Stimulated activated CD4-positive, alpha-beta T cell treated with anti-CD3 and anti-CD28 coated beads, Interleukin-15, amount 100 ng/mL, for 48 hours (primary cell): ENCODE results near the gene RAC3.

Source experiments
- DNase-seq, 2 donors: peaks; one replicate each; pipeline ENCODE4 v3.0.0-alpha.2; 2020; ENCODE audit warnings: low read depth in 2 of 2

Gene RAC3

DNA sequence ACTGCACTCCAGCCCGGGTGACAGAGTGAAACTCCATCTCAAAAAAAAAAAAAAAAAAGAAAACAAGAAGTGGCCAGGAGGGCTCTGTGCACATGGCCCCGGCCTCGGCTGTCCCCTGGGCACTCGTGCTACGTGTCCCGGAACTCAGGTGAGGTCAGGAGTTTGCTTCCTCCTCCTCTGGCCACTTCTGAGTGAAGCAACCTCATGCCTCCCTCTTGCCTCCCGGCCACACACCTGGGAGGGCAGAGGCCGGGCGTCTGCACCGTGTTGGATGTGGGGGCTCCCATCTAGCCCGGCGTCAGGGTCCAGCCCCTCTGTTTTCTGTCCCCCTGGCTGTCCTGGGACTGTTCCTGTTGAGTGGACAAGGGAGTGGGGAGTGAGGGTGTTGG lies 31.9 kb upstream of the RAC3 start:
- DNase-seq = no peak

GRCh38 chr17:81999976-82000802 lies 31.3 kb upstream of the RAC3 start:
- no peak for DNase-seq

- no peak for DNase-seq
Measured at GRCh38 chr17:82000803-82001570, 30.5 kb upstream of the RAC3 start.

- DNase-seq = no peak
Measured at GRCh38 chr17:82001571-82002056, 29.9 kb upstream of the RAC3 start.

DNA sequence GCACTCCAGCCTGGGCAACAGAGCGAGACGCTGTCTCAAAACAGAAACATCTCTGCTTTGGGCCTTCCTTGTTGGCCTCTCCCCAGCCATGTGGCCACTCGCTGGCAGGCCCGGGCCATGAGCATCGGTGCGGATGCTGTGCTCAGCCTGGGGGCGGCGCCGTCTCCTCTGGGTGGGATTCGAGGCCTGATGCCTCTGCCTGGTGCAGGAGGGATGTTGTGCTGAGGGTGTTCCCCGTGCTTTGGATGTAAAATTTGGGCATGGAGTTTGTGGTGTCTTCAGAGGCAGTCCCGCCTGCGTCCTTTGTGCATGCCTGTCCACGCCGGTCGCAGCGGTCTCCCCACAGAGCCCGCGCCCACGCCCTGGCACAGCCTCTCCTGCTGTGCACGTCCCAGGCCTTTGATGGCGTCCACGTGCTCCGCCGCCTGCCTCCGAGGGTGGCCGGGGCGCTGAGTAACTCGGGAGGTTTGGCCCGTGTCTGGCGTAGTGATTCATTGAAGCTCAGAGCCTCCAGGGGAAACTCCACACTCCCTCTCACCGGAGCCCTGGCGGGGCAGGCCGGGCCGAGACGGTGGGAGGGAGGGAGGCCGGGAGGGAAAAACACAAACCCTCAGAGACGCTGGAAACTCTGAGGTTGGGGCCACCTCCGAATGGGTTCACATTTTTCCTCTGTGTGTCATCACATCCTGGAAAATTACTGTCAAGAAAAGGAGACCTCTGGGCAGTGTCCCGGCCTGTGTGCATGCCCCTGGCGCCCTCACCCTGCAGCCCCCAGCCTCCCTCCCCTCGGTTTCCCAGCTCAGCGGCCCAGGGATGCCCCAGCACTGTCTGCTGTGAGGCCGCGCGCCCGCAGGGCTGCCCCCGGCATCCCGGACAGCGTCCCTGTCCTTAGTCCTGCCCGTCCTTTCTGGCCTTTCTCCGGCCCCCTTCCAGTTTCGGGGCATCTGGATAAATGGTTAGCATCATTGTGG lies 27.8 kb upstream of the RAC3 start:
- peak in 1 of 2 donors; percentile 36 for DNase-seq

DNA sequence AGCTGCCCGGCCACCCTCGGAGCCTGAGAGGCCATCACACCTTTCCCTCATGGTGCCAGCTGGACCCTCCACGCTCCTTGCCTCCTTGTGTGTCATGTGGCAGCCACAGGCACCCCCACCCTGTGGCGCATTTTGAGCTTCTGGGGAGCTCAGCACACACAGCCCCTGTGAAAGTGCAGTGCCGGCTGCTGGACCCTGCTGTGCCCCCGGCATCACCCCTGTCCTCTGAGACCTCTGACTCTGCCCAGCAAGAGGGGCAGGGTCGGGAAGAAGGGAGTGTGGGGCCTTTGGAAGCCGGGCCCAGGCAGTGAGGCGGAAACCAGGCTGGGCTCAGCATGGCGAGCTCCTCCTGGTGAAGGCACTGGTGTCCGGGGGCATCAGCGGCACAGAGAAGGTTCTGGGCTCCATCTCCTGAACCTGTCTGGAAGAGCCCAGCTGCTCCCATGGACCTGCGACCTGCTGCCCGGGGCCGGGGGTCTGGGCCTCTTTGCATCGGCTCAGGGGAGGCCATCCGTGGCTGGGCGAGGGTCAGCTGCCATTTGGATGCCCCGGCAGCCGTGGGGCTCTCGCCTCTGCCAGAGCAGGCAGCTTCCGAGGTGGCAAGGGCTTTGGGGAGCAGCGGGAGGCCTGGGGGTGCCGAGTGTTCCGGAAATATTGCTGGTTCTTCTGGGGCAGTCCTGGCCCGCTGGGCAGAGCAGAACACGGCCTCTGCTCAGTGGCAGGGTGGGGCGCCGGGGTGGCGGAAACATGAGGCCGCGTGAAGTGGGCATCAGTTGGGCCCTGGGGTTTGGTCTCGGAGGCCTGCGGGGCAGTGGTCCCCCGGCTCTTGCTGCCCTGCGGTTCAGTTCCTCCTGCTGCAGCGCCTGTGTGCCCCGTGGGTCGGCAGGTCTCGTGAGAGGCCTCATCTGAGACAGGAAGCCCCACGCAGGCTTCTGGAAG lies 26.7 kb upstream of the RAC3 start:
- no peak for DNase-seq

DNA sequence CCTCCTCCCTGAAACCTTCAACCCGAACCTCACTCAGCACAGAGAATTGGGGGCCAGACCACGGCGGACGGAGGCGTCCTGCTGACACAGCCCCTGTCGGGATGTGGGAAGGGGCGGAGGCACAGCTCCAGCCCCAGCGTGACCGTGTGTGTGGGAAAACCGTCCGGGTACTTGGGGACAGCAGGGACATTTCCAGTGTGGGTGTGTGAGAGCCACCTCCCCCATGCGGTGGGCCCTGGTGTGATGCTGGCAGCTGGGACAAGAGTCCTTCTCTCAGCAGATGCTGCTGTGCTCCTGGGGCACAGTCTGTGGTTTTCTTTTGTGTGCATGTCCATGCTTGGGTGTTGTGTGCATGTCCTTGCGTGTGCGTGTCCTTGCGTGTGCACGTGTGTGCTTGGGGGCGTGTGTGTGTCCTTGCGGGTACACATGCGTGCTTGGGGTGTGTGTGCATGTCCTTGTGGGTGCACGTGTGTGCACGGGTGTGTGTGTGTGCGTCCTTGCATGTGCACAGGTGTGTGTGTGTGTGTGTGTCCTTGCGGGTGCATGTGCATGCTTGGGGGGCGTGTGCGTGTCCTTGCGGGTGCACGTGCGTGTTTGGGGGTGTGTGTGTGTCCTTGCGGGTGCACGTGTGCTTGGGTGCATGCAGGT lies 25.7 kb upstream of the RAC3 start:
- DNase-seq = no peak

DNA sequence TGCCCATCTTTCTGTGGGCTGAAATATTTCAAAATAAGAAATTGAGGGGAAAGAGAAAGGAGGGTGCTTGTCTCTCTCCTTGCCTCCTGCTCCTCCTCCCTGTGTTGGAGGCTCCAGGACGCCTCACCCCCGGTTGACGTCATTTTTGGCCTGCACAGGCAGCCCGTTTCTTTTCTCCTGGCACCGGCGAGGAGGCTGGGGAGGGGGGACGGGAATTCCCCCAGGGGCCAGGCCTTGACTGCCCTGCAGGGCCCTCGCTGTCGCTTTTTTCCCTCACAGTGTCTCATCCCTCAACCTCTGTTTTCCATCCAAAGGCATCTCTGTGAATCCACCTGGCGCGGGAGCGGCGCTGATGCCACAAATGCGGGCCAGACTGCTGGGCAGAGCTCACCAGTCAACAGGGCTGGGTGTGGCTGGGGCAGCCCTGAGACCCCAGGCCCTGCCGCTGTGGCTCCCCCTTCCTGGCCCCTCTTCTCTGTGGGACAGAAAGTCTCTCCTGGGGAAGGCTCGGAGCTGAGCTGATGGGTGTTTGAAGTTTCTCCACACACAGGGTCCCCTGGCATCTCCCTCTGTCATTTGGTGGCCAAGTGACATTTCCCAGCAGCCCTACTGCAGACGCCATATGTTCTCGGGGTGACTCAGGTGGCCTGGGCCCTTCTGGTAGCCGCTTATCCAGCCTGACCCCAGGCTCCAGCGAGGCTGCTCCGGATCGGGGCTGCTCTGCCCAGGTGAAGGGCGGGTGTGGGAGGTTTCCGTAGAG lies 24.8 kb upstream of the RAC3 start:
- DNase-seq = no peak

DNA sequence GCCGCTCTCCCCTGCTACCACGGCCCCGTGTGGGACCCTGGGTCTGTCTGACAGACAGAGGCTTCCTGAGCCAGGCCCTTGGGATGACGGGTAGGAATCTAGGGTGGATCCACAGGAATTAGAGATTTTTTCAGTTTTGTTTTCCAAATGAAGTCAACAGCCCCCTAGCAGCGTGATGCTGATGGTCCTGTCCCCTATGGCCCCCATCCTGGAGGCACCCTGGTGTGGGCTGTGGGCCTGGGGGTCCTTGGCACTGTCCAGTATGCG lies 24.3 kb upstream of the RAC3 start:
- no peak for DNase-seq

DNA sequence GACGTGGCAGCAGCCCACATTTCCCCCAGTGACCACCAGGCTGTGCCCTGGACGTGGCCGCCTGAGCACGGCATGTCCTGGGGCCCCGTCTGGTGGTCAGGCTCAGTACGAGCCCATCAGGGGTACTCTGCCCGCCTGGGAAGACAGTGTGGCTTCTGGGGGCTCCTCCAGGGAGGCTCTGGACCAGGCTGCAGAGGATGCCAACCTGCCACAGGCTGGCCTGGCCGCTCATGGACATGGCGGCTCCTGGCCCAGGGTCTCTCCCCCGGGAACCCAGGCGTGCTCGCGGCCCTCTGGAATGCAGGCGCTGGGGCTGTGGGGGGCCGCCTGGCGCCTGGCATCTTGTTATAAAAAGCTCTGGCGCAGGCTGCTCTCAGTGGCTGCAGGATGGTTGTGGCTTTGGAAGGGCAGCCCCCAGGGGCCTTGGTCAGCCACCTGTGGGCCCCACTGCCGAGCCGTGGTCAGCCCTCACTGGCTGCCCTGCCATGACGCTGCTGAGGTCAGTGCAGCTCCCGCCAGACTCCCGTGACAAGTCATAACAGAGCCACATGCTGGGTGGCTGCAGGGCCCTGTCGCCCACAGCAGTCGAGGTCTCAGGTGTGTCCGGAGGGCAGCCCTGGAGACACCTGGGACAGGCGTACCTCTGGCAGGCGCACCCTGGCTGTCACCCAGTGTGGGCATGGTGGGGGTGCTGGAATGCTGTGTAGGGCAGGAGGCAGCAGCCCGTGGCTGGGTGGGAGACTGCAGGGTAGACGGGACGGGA lies 23.8 kb upstream of the RAC3 start:
- DNase-seq = no peak

- no peak for DNase-seq
Measured at GRCh38 chr17:82008258-82008940, 23.1 kb upstream of the RAC3 start.

GRCh38 chr17:82008941-82009405 lies 22.5 kb upstream of the RAC3 start:
- no peak for DNase-seq

DNA sequence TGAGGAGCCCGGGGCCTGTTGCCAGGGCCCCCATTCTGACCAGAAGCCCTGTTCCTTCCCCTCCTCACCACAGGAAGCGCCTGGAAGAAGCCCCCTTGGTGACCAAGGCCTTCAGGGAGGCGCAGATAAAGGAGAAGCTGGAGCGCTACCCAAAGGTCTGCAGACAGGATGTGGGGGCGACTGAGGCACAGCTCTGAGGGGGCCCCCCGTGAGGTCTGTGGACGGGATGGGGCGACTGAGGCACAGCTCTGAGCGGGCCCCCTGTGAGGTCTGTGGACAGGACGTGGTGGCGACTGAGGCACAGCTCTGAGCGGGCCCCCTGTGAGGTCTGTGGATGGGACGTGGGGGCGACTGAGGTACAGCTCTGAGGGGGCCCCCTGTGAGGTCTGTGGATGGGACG lies 22.1 kb upstream of the RAC3 start:
- no peak for DNase-seq

GRCh38 chr17:82010575-82011525 lies 20.6 kb upstream of the RAC3 start:
- no peak for DNase-seq

- DNase-seq = no peak
Measured at GRCh38 chr17:82011617-82012187, 19.8 kb upstream of the RAC3 start.

DNA sequence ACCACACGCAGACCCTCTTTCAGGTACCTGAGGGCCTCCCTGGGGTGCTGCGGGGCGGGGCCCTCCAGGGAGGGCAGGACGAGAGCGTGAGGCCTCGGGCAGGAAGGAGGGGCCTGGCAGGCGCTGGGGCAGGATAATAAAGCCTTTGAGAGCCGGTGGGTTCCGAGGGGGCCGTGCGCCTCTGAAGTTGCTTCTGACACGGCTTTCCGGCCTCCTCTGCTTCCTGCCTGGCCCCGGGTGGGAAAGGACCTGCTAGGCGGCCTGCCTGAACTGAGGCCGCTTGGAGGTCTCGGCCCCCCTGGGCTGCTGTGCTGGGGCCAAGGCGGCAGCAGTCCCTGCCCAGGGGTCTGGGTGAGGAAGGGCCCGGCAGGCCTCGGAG lies 19.2 kb upstream of the RAC3 start:
- DNase-seq = no peak
